ENCODE results near the gene NEXMIF.

- TF ChIP-seq TAF1 (IDR thresholded peaks at IDR 0.05; ENCODE audit: borderline replicate concordance, insufficient read depth, low read length): no peak
- TF ChIP-seq REST (IDR thresholded peaks at IDR 0.05; ENCODE audit: insufficient read depth in 1 of 2, low read depth in 2 of 2, low read length in 2 of 2): no peak
- TF ChIP-seq POLR2AphosphoS5 (IDR thresholded peaks at IDR 0.05; ENCODE audit: low read depth, low read length): no peak
- TF ChIP-seq SIN3A (IDR thresholded peaks at IDR 0.05; ENCODE audit: borderline replicate concordance, insufficient read depth, low read length): no peak
Measured at GRCh38 chrX:74949717-74950116, 24.5 kb upstream of the NEXMIF start.

All from PFSK-1 (cell line).